IMR-90 (cell line): Measurements from ENCODE around the gene SLC4A9. TPM values are rescaled to one million over a fixed set of nuclear protein-coding genes. Genes with fewer than 3 reads are reported as not detected.
A peak's percentile ranks its signal among the peaks of the same experiment; 100 is the strongest.

Experiments used
- ATAC-seq: fragments of 200-7000 bp; cut with Tn5 transposase; 2 replicates; pipeline ENCODE4 v1.9.1; 2020; ENCODE audit warnings: low read depth, mild to moderate bottlenecking, moderate library complexity
- BruUV-seq: library from RNA; stranded (reverse); fragments of 400-500 nt; replicated peaks from 2 replicates; lab custom pipeline; 2021; lab: Mats Ljungman, UMichigan
- CTCF ChIA-PET: fragments of 300-600 bp; formaldehyde crosslinking; extraction: SDS; loops from one replicate; lab custom pipeline; 2021; ENCODE audit warnings: antibody characterized with exemption; lab: Yijun Ruan, JAX
- POLR2A ChIA-PET: fragments of 300-600 bp; sonication (Branson Sonifier 250); formaldehyde crosslinking; loops from one replicate; lab custom pipeline; 2022; ENCODE audit warnings: antibody characterized with exemption; ENCODE audit not compliant: unreplicated experiment; lab: Charles Lee
- DNase-seq: peaks from one replicate; pipeline ENCODE4 v3.0.0; 2013
- H2AFZ ChIP-seq: replicated peaks from 2 replicates; pipeline ENCODE3; 2013; ENCODE audit warnings: low read length, mild to moderate bottlenecking; ENCODE audit not compliant: poor library complexity
- H2AK5ac ChIP-seq: 2 replicates; pipeline ENCODE4 v1.6.1; 2013; ENCODE audit warnings: low read depth, low read length, inconsistent platforms
- H2AK9ac ChIP-seq: replicated peaks from 2 replicates; pipeline ENCODE3; 2013; ENCODE audit warnings: mild to moderate bottlenecking, low read depth, low read length, moderate library complexity; ENCODE audit not compliant: poor library complexity
- H2BK120ac ChIP-seq: 2 replicates; pipeline ENCODE4 v1.6.1; 2013; ENCODE audit warnings: low read depth, low read length, inconsistent platforms
- H2BK15ac ChIP-seq: 3 replicates; pipeline ENCODE4 v1.6.1; 2013; ENCODE audit warnings: low read depth, low read length, inconsistent platforms
- H2BK20ac ChIP-seq: 2 replicates; pipeline ENCODE4 v1.6.1; 2013; ENCODE audit warnings: low read depth, mild to moderate bottlenecking, inconsistent platforms, low read length, moderate library complexity
- H2BK5ac ChIP-seq: 2 replicates; pipeline ENCODE4 v1.6.1; 2013; ENCODE audit warnings: mild to moderate bottlenecking, low read depth, low read length, inconsistent platforms; ENCODE audit not compliant: poor library complexity, severe bottlenecking
- H3K14ac ChIP-seq: replicated peaks from 2 replicates; pipeline ENCODE4 v1.6.1; 2013; ENCODE audit warnings: low read depth, low read length, inconsistent platforms
- H3K18ac ChIP-seq: 2 replicates; pipeline ENCODE4 v1.6.1; 2013; ENCODE audit warnings: low read depth, low read length, control low read depth
- H3K23ac ChIP-seq: 2 replicates; pipeline ENCODE4 v1.6.1; 2013; ENCODE audit warnings: low read depth, low read length, inconsistent platforms
- H3K27ac ChIP-seq: 2 replicates; pipeline ENCODE4 v1.5.1; 2013; ENCODE audit warnings: mild to moderate bottlenecking, control low read depth, low read length; ENCODE audit not compliant: insufficient read depth
- H3K27me3 ChIP-seq: 2 replicates; pipeline ENCODE4 v1.6.1; 2013; ENCODE audit warnings: low read length; ENCODE audit not compliant: control insufficient read depth, insufficient read depth
- H3K36me3 ChIP-seq: 2 replicates; pipeline ENCODE4 v1.6.1; 2013; ENCODE audit warnings: low read length, mixed read lengths; ENCODE audit not compliant: control insufficient read depth, insufficient read depth
- H3K4ac ChIP-seq: 2 replicates; pipeline ENCODE4 v1.6.1; 2013; ENCODE audit warnings: low read depth, low read length, inconsistent platforms
- H3K4me1 ChIP-seq: 2 replicates; pipeline ENCODE4 v1.6.1; 2013; ENCODE audit warnings: low read length, mixed read lengths; ENCODE audit not compliant: control insufficient read depth, insufficient read depth
- H3K4me2 ChIP-seq: 2 replicates; pipeline ENCODE4 v1.6.1; 2013; ENCODE audit warnings: low read depth, mild to moderate bottlenecking, control low read depth, low read length, moderate library complexity
- H3K4me3 ChIP-seq: 2 replicates; pipeline ENCODE4 v1.5.1; 2013; ENCODE audit warnings: low read depth, mild to moderate bottlenecking, control low read depth, low read length, moderate library complexity; ENCODE audit not compliant: insufficient read depth
- H3K56ac ChIP-seq: 2 replicates; pipeline ENCODE4 v1.6.1; 2013; ENCODE audit warnings: low read length, inconsistent platforms; ENCODE audit not compliant: insufficient read depth; ENCODE audit errors: extremely low read depth
- H3K79me1 ChIP-seq, 2 experiments: 2 replicates each; pipeline ENCODE4 v1.6.1; 2013; ENCODE audit warnings: low read length in 2 of 2, inconsistent platforms in 1 of 2, low read depth in 1 of 2
- H3K9ac ChIP-seq: 2 replicates; pipeline ENCODE4 v1.6.1; 2013; ENCODE audit warnings: low read depth, low read length, control low read depth
- H3K9me1 ChIP-seq: 2 replicates; pipeline ENCODE4 v1.6.1; 2013; ENCODE audit warnings: low read length, inconsistent platforms; ENCODE audit not compliant: insufficient read depth
- H3K9me3 ChIP-seq: 2 replicates; pipeline ENCODE4 v1.6.1; 2013; ENCODE audit warnings: low read length; ENCODE audit not compliant: control insufficient read depth, insufficient read depth
- H4K20me1 ChIP-seq: 2 replicates; pipeline ENCODE4 v1.6.1; 2013; ENCODE audit warnings: low read length, inconsistent platforms; ENCODE audit not compliant: insufficient read depth
- H4K5ac ChIP-seq: 2 replicates; pipeline ENCODE4 v1.6.1; 2013; ENCODE audit warnings: mild to moderate bottlenecking, low read depth, low read length, control low read depth
- H4K8ac ChIP-seq, 2 experiments: 2 replicates each; pipeline ENCODE4 v1.6.1; 2013; ENCODE audit warnings: low read depth in 2 of 2, low read length in 2 of 2, control low read depth in 1 of 2, inconsistent platforms in 1 of 2
- H4K91ac ChIP-seq: 2 replicates; pipeline ENCODE4 v1.6.1; 2013; ENCODE audit warnings: low read depth, low read length, inconsistent platforms; ENCODE audit not compliant: insufficient read depth
- POLR2A ChIP-seq: IDR thresholded peaks from 2 replicates; pipeline ENCODE4 v1.6.1; 2012; ENCODE audit warnings: mild to moderate bottlenecking, low read depth, low read length
- SMC3 ChIP-seq: fragments of 150-350 bp; IDR thresholded peaks from 2 replicates; pipeline ENCODE4 v1.6.1; 2016; ENCODE audit warnings: low read depth, mild to moderate bottlenecking, antibody characterized with exemption, low read length, moderate library complexity
- WGBS, 2 experiments: methylation state at CpG; one replicate each; pipeline versions ENCODE4 v1.1.5 to v1.1.7; 2013; ENCODE audit warnings: missing lambda C conversion rate in 2 of 2; ENCODE audit not compliant: insufficient read length in 1 of 2; ENCODE audit errors: extremely low coverage in 2 of 2; 5-methylcytosine and 5-hydroxymethylcytosine counted together
- dilution Hi-C: fragments of 300-500 bp; cut with HindIII; formaldehyde crosslinking; loops from one replicate; pipeline ENCODE4 v1.14.3; 2018; ENCODE audit warnings: low sequenced_read_pairs; ENCODE audit not compliant: unreplicated experiment
- in situ Hi-C: fragments of 300-500 bp; cut with MboI; formaldehyde crosslinking; loops from 3 replicates; pipeline ENCODE4 v1.14.3; 2019; ENCODE audit warnings: low sequenced_read_pairs, inconsistent platforms, mixed read lengths
- intact Hi-C: fragments of 100-400 bp; cut with micrococcal nuclease; formaldehyde crosslinking; loops from 2 replicates; pipeline ENCODE4 v1.10.0; 2022
- polyA plus RNA-seq, 3 experiments: library from polyadenylated mRNA; depleted of rRNA; stranded (reverse); fragments of >200 nt; gene quantifications; 2 replicates each; pipeline ENCODE4 v1.2.3, GENCODE V29; 2012; ENCODE audit warnings: low replicate concordance in 1 of 3
- total RNA-seq: library from RNA; depleted of rRNA; stranded (reverse); fragments of >200 nt; gene quantifications from 2 replicates; pipeline ENCODE4 v1.2.3, GENCODE V29; 2012

SLC4A9 gene
- total and polyA plus RNA-seq, 2 of the 4 experiments (the other 2 are of a cell fraction) = not detected

DNA sequence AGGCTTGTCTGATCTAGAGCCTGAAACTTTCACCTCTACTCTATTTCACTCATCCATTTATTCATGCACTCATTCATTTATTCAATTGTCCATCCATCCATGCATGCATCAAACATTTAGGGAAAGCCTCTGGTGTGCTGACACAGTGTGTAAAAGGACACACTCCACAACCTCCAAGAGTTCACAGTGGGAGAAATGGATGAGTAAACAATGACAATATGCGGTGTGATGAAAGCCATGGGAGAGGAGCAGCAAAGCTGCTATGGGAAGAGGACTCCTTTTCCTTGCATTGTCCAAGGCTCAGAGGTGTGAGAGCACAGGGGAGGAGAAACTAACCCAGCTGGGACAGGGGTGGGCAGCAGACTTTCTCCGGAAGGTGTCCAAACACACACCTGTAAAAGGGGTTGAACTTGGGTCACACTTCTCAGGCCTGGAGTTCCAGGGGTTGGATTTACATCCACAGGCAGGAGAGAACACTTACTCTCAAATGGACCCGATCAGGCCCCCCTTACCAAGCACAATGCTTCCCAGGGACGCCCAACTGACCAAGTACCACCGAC is 35.9 kb upstream of the SLC4A9 start:
- no peak for ATAC-seq
- Histone ChIP-seq H3K36me3 (no peaks in the 10 kb centered on the region), H3K9me3 (no peaks in the 10 kb centered on the region), H2BK20ac (peak overlapping the region; percentile 86), H3K4me1 (peaks cover 25% of the 10 kb centered on the region), H2BK15ac (peak overlapping the region; percentile 91; the same call in 2 of the 3 replicates), H4K5ac (no peak overlapping the region), H3K23ac (peak overlapping the region; percentile 33), H2AK5ac (peak overlapping the region; percentile 68), H2BK5ac (peak overlapping the region; percentile 6), H3K18ac (no peak overlapping the region), H3K4me3 (no peak overlapping the region), H3K56ac (peak overlapping the region; percentile 69; the same call in 1 of the 2 replicates), H3K79me1 (0 out of 4 replicates have a peak, but pooled peaks cover 0 to 5% of the 10 kb centered on the region in 2 experiments), H2AFZ (no peak overlapping the region), H4K8ac (peak overlapping the region; percentile 69 to 85), H3K14ac (peak overlapping the region; percentile 76), H3K9me1 (peaks cover 23% of the 10 kb centered on the region), H4K20me1 (no peaks in the 10 kb centered on the region), H3K4ac (peak overlapping the region; percentile 75), H2BK120ac (peak overlapping the region; percentile 86), H3K4me2 (no peak overlapping the region), H4K91ac (peak overlapping the region; percentile 72), H3K27me3 (no peaks in the 10 kb centered on the region), H3K27ac (no peak overlapping the region; the same call in 1 of the 2 replicates), H2AK9ac (peak overlapping the region; percentile 47), H3K9ac (no peak overlapping the region)
- dilution Hi-C loops (no loop called here), in situ Hi-C loops (no loop called here), intact Hi-C loops (no loop called here)
- TF ChIP-seq SMC3 = no peak
- 0 out of 2 replicates have a peak, but pooled peaks have one; percentile 9 for TF ChIP-seq POLR2A
- peak; percentile 59 for DNase-seq
- POLR2A ChIA-PET = no interaction called here
- CTCF ChIA-PET = interaction anchor here (0.8 to 1.4 kb wide), 3 partner anchors 22 to 80 kb away, joined by 3 read pairs; partner anchors contain the start of gene HBEGF
- no CpG with 5 or more reads among the region's 5 CpGs for WGBS, 2 experiments
- no TSS peak for BruUV-seq
